HT-29 (cell line): ENCODE measurements around the gene TSPAN9. TPM values are rescaled to one million over a fixed set of nuclear protein-coding genes. Genes with fewer than 3 reads are reported as not detected.
A peak's percentile ranks its signal among the peaks of the same experiment; 100 is the strongest.

Source experiments
- DNase-seq: peaks from one replicate; pipeline ENCODE4 v3.0.0-alpha.2; 2015; ENCODE audit warnings: low spot score
- total RNA-seq: library from RNA; depleted of rRNA; stranded (reverse); fragments of >200 nt; shearing (Covaris generic); gene quantifications from 2 replicates; pipeline ENCODE4 v1.2.3, GENCODE V29; 2014

The TSPAN9 gene
- total RNA-seq, 1 experiment from 2014 or later: 11.3 TPM

GRCh38 chr12:3186546-3187215, 109.5 kb downstream of the TSPAN9 start:
- no peak for DNase-seq

GRCh38 chr12:3187846-3188770, 110.9 kb downstream of the TSPAN9 start:
- DNase-seq: no peak

GRCh38 chr12:3189282-3189681, 112.1 kb downstream of the TSPAN9 start:
- no peak for DNase-seq

- no peak for DNase-seq
These were observed 112.9 kb downstream of the TSPAN9 start for GRCh38 chr12:3190101-3190500.

- no peak for DNase-seq
These were observed 114.3 kb downstream of the TSPAN9 start for GRCh38 chr12:3191450-3191849.

GRCh38 chr12:3192221-3192620, 115.0 kb downstream of the TSPAN9 start:
- DNase-seq: no peak

GRCh38 chr12:3193131-3193530, 116.0 kb downstream of the TSPAN9 start:
- no peak for DNase-seq

- DNase-seq: no peak
These were observed 116.6 kb downstream of the TSPAN9 start for GRCh38 chr12:3193755-3194154.

- DNase-seq: no peak
These were observed 118.2 kb downstream of the TSPAN9 start for GRCh38 chr12:3195337-3195736.

- DNase-seq: no peak
These were observed 118.8 kb downstream of the TSPAN9 start for GRCh38 chr12:3195859-3196483.

- DNase-seq: no peak
These were observed 119.3 kb downstream of the TSPAN9 start for GRCh38 chr12:3196488-3196887.

GRCh38 chr12:3197131-3197818, 120.1 kb downstream of the TSPAN9 start:
- no peak for DNase-seq

GRCh38 chr12:3199551-3200031, 122.4 kb downstream of the TSPAN9 start:
- DNase-seq: no peak

GRCh38 chr12:3200032-3200617, 122.9 kb downstream of the TSPAN9 start:
- no peak for DNase-seq

- DNase-seq: no peak
These were observed 123.6 kb downstream of the TSPAN9 start for GRCh38 chr12:3200814-3201233.

- DNase-seq: no peak
These were observed 124.3 kb downstream of the TSPAN9 start for GRCh38 chr12:3201339-3202051.

- DNase-seq: no peak
These were observed 124.9 kb downstream of the TSPAN9 start for GRCh38 chr12:3202096-3202495.

GRCh38 chr12:3202734-3203446, 125.7 kb downstream of the TSPAN9 start:
- DNase-seq: peak; percentile 52

GRCh38 chr12:3203713-3204112, 126.5 kb downstream of the TSPAN9 start:
- no peak for DNase-seq

- no peak for DNase-seq
These were observed 127.0 kb downstream of the TSPAN9 start for GRCh38 chr12:3204143-3204542.
